DOHH2 (cell line): ENCODE data around the gene PTH2.

ENCODE experiments used
- H3F3A ChIP-seq: fragments of 200-600 bp; sonication (generic), shearing (Covaris generic); 2 replicates; pipeline ENCODE4 v1.6.0; 2016; ENCODE audit warnings: antibody characterized with exemption, mild to moderate bottlenecking; ENCODE audit not compliant: control insufficient read depth, insufficient read depth
- H3K27ac ChIP-seq: fragments of 200-600 bp; sonication (generic); 2 replicates; pipeline ENCODE4 v1.5.1; 2014; ENCODE audit warnings: low read depth, mild to moderate bottlenecking, low read length, moderate library complexity
- H3K27me3 ChIP-seq: fragments of 200-600 bp; sonication (generic); 2 replicates; pipeline ENCODE4 v1.6.1; 2014; ENCODE audit warnings: mild to moderate bottlenecking, low read length, mixed read lengths; ENCODE audit not compliant: control insufficient read depth
- H3K36me3 ChIP-seq: fragments of 200-600 bp; sonication (generic); 2 replicates; pipeline ENCODE4 v1.6.1; 2014; ENCODE audit warnings: mild to moderate bottlenecking, low read length, moderate library complexity, mixed read lengths; ENCODE audit not compliant: control insufficient read depth
- H3K4me1 ChIP-seq: fragments of 200-600 bp; sonication (generic); 2 replicates; pipeline ENCODE4 v1.6.1; 2014; ENCODE audit warnings: mild to moderate bottlenecking, low read length, mixed read lengths; ENCODE audit not compliant: control insufficient read depth
- H3K4me2 ChIP-seq: fragments of 200-600 bp; sonication (generic); 2 replicates; pipeline ENCODE4 v1.6.0; 2014; ENCODE audit warnings: mild to moderate bottlenecking, low read length, moderate library complexity
- H3K4me3 ChIP-seq: fragments of 200-600 bp; sonication (generic); 2 replicates; pipeline ENCODE4 v1.5.1; 2014; ENCODE audit warnings: mild to moderate bottlenecking, low read length, mixed read lengths
- H3K79me2 ChIP-seq: fragments of 200-600 bp; sonication (generic); 2 replicates; pipeline ENCODE4 v1.6.1; 2014; ENCODE audit warnings: mild to moderate bottlenecking, low read length, mixed read lengths; ENCODE audit not compliant: control insufficient read depth
- H3K9me2 ChIP-seq: fragments of 200-600 bp; sonication (generic); replicated peaks from 2 replicates; pipeline ENCODE4 v1.6.1; 2014; ENCODE audit warnings: mild to moderate bottlenecking, low read length, mixed read lengths; ENCODE audit not compliant: control insufficient read depth
- H3K9me3 ChIP-seq: fragments of 200-600 bp; sonication (generic); 2 replicates; pipeline ENCODE4 v1.6.1; 2014; ENCODE audit warnings: antibody characterized with exemption, low read length, mixed read lengths; ENCODE audit not compliant: control insufficient read depth, insufficient read depth
- H4K20me1 ChIP-seq: fragments of 200-600 bp; sonication (generic); 2 replicates; pipeline ENCODE4 v1.6.0; 2014; ENCODE audit warnings: low read depth, mild to moderate bottlenecking, antibody characterized with exemption, low read length, moderate library complexity; ENCODE audit not compliant: control insufficient read depth, insufficient read depth
- CTCF ChIP-seq: fragments of 200-600 bp; sonication (generic); IDR thresholded peaks from one replicate; pipeline ENCODE4 v1.5.1; 2014; ENCODE audit warnings: antibody characterized with exemption, mild to moderate bottlenecking, low read depth, low read length; ENCODE audit not compliant: poor library complexity, severe bottlenecking
- EZH2phosphoT487 ChIP-seq: fragments of 200-600 bp; sonication (generic); IDR thresholded peaks from 2 replicates; pipeline ENCODE4 v1.6.1; 2017; ENCODE audit warnings: borderline replicate concordance, mild to moderate bottlenecking, antibody characterized with exemption, low read length, moderate library complexity, mixed read lengths

The PTH2 gene

GRCh38 chr19:49408816-49409440, 14.3 kb downstream of the PTH2 start:
- Histone ChIP-seq H3K79me2 (no peaks in the 10 kb centered on the region), H3K9me2 (no peaks in the 10 kb centered on the region), H4K20me1 (no peaks in the 10 kb centered on the region), H3K27ac (peak overlapping the region; percentile 72), H3K36me3 (no peaks in the 10 kb centered on the region), H3F3A (peaks cover 19% of the 10 kb centered on the region; the same call in 1 of the 2 replicates), H3K4me2 (peak overlapping the region; percentile 94), H3K4me1 (peaks cover 61% of the 10 kb centered on the region), H3K9me3 (no peaks in the 10 kb centered on the region), H3K27me3 (no peaks in the 10 kb centered on the region), H3K4me3 (peak overlapping the region; percentile 71)
- TF ChIP-seq EZH2phosphoT487: no peak

GRCh38 chr19:49407482-49408015, 15.7 kb downstream of the PTH2 start:
- Histone ChIP-seq H3K27ac (no peak overlapping the region), H3K4me3 (no peak overlapping the region), H3K9me2 (no peaks in the 10 kb centered on the region), H3K27me3 (no peaks in the 10 kb centered on the region), H3K79me2 (no peaks in the 10 kb centered on the region), H3F3A (peaks cover 24% of the 10 kb centered on the region), H4K20me1 (no peaks in the 10 kb centered on the region), H3K4me2 (no peak overlapping the region), H3K36me3 (no peaks in the 10 kb centered on the region), H3K4me1 (peaks cover 75% of the 10 kb centered on the region), H3K9me3 (no peaks in the 10 kb centered on the region)
- TF ChIP-seq CTCF (no peak), EZH2phosphoT487 (no peak)

- Histone ChIP-seq H3K79me2 (no peaks in the 10 kb centered on the region), H3K9me2 (no peaks in the 10 kb centered on the region), H3K9me3 (no peaks in the 10 kb centered on the region), H3K4me1 (peaks cover 75% of the 10 kb centered on the region), H3K27ac (no peak overlapping the region), H4K20me1 (no peaks in the 10 kb centered on the region), H3F3A (peaks cover 24% of the 10 kb centered on the region), H3K4me2 (no peak overlapping the region), H3K4me3 (no peak overlapping the region), H3K36me3 (no peaks in the 10 kb centered on the region), H3K27me3 (no peaks in the 10 kb centered on the region)
- TF ChIP-seq EZH2phosphoT487 (no peak), CTCF (no peak)
These were observed 16.2 kb downstream of the PTH2 start for GRCh38 chr19:49407079-49407478.

GRCh38 chr19:49403404-49404187, 19.6 kb downstream of the PTH2 start:
- H3K79me2 ChIP-seq: no peaks in the 10 kb centered on the region
- peak overlapping the region; percentile 90 for H3K27ac ChIP-seq
- H3F3A ChIP-seq: peaks cover 10% of the 10 kb centered on the region
- H3K4me2 ChIP-seq: peak overlapping the region; percentile 88
- no peaks in the 10 kb centered on the region for H3K36me3 ChIP-seq
- no peaks in the 10 kb centered on the region for H3K9me2 ChIP-seq
- no peaks in the 10 kb centered on the region for H3K27me3 ChIP-seq
- H4K20me1 ChIP-seq: no peaks in the 10 kb centered on the region
- H3K9me3 ChIP-seq: no peaks in the 10 kb centered on the region
- H3K4me1 ChIP-seq: peaks cover 42% of the 10 kb centered on the region
- no peak for TF ChIP-seq CTCF
- no peak for TF ChIP-seq EZH2phosphoT487
- peak overlapping the region; percentile 56 for H3K4me3 ChIP-seq
